ENCODE results near the gene GON4L. TPM values are rescaled to one million over a fixed set of nuclear protein-coding genes. Genes with fewer than 3 reads are reported as not detected.

The GON4L gene
- total RNA-seq, 1 experiment from 2014 or later = 67.1 TPM

- H3K9me3 Mint-ChIP-seq (ENCODE audit: low read depth, unreplicated experiment) = no peaks in the 10 kb centered on the region
- no peak for DNase-seq
- H3K27me3 Mint-ChIP-seq (ENCODE audit: unreplicated experiment) = peaks cover 57% of the 10 kb centered on the region
- H3K4me1 Mint-ChIP-seq (ENCODE audit: low read depth, unreplicated experiment) = no peaks in the 10 kb centered on the region
- TF ChIP-seq CTCF (IDR thresholded peaks at IDR 0.05; ENCODE audit: unreplicated experiment) = no peak
- H3K4me3 Mint-ChIP-seq (ENCODE audit: low read depth, unreplicated experiment) = no peak overlapping the region
- H3K36me3 Mint-ChIP-seq (ENCODE audit: insufficient read depth, unreplicated experiment) = peaks cover 4% of the 10 kb centered on the region
- intact Hi-C loops (cut with micrococcal nuclease; ENCODE audit: unreplicated experiment) = no loop called here
- BruUV-seq (replicated peaks) = no TSS peak
- CTCF ChIA-PET = no interaction called here
- no peak overlapping the region for H3K27ac Mint-ChIP-seq (ENCODE audit: unreplicated experiment)
Observed at GRCh38 chr1:155864393-155864792, 7.4 kb upstream of the GON4L start.

- TF ChIP-seq CTCF (IDR thresholded peaks at IDR 0.05; ENCODE audit: unreplicated experiment) = no peak
- H3K27ac Mint-ChIP-seq (ENCODE audit: unreplicated experiment) = no peak overlapping the region
- no peak overlapping the region for H3K4me3 Mint-ChIP-seq (ENCODE audit: low read depth, unreplicated experiment)
- peaks cover 23% of the 10 kb centered on the region for H3K36me3 Mint-ChIP-seq (ENCODE audit: insufficient read depth, unreplicated experiment)
- no peak for DNase-seq
- no TSS peak for BruUV-seq (replicated peaks)
- no peaks in the 10 kb centered on the region for H3K4me1 Mint-ChIP-seq (ENCODE audit: low read depth, unreplicated experiment)
- CTCF ChIA-PET = interaction anchor here (0.6 kb wide), 1 partner anchor 27 kb away, joined by 3 read pairs; no protein-coding TSS in a partner anchor
- H3K9me3 Mint-ChIP-seq (ENCODE audit: low read depth, unreplicated experiment) = no peaks in the 10 kb centered on the region
- peaks cover 41% of the 10 kb centered on the region for H3K27me3 Mint-ChIP-seq (ENCODE audit: unreplicated experiment)
- intact Hi-C loops (cut with micrococcal nuclease; ENCODE audit: unreplicated experiment) = no loop called here
Observed at GRCh38 chr1:155861896-155862295, 4.9 kb upstream of the GON4L start.

DNA sequence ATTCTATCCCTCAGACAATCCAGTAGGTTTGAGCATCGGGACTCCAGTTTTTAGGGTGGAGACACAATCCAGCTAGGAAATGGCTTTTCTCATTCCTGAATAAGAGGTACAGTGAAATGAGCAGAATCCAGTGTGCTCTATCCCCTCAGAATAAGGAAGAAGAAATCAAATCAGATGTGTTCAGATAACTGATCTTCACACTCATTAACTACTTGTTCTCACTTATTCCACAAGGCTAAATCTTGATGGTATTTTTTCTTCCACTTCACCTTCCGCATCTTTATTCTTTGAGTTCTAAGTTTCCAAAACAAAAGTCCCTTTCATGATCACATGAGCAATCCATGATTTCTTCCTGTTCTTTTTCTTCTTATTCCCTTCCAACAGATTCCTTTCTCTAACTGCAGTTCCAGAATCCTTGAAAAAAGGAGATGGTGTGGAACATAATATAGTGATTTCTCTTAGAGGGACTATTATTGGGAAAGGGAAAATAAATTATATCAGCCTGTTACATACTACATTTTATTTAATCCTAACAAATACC lies 4.0 kb upstream of the GON4L start:
- CTCF ChIA-PET = interaction anchor here (0.6 kb wide), 1 partner anchor 28 kb away, joined by 8 read pairs; no protein-coding TSS in a partner anchor
- BruUV-seq (replicated peaks) = no TSS peak
- Mint-ChIP-seq H3K9me3 (ENCODE audit: low read depth, unreplicated experiment) (no peaks in the 10 kb centered on the region), H3K27me3 (ENCODE audit: unreplicated experiment) (peaks cover 40% of the 10 kb centered on the region), H3K27ac (ENCODE audit: unreplicated experiment) (no peak overlapping the region), H3K4me1 (ENCODE audit: low read depth, unreplicated experiment) (no peaks in the 10 kb centered on the region), H3K4me3 (ENCODE audit: low read depth, unreplicated experiment) (no peak overlapping the region), H3K36me3 (ENCODE audit: insufficient read depth, unreplicated experiment) (peaks cover 30% of the 10 kb centered on the region)
- DNase-seq = no peak
- intact Hi-C loops (cut with micrococcal nuclease; ENCODE audit: unreplicated experiment) = no loop called here
- TF ChIP-seq CTCF (IDR thresholded peaks at IDR 0.05; ENCODE audit: unreplicated experiment) = no peak

DNA sequence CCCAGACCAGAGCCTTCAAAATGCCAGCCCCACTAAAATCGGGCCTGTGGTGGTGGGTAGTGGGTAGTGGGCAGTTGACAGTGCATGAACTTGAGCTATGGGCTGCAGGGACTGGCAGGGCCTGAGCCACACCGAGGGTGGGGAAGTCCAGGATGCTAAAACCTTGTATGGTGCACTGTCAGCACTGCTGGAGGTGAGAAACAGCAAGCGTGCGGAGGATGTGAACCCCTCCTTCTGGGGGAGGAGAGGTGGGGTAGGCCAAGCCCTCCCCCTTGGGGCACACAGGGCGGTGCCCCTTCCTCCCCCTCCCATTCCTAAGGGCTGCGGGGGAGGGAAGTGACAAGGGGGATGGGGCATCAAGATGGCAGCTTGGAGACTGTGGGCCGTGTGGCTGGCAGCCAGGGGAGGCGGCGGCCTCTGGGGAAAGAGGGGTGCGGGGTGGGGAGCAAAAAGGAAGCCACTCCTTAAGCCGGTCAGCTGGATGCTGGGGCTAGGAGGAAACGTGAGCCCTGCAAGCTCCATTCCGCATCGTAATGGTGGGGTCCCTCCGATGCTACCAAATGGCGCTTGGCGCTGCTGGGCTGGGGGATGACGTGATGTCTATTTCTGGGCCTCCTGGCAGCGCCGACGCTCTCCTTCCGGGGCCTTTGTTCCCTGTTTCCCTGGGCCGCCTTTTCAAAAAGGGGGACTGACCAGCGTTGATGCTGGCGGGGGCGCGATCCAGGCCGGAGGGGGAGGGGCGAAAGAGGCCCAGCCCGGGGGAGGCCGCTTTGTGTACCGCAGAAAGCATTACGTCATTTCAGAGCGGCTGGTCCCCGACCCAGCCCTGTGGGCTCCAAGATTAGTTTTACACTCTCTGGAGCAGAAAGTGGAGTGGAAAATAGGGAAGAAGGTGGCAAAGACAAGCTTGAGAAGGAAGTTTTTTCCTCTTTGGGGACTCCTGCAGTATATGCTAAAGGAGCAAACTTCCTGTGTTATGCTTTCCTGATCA lies 3.2 kb upstream of the GON4L start:
- DNase-seq = no peak
- H3K9me3 Mint-ChIP-seq (ENCODE audit: low read depth, unreplicated experiment) = no peaks in the 10 kb centered on the region
- no TSS peak for BruUV-seq (replicated peaks)
- H3K27ac Mint-ChIP-seq (ENCODE audit: unreplicated experiment) = no peak overlapping the region
- TF ChIP-seq CTCF (IDR thresholded peaks at IDR 0.05; ENCODE audit: unreplicated experiment) = no peak
- peaks cover 40% of the 10 kb centered on the region for H3K27me3 Mint-ChIP-seq (ENCODE audit: unreplicated experiment)
- CTCF ChIA-PET = interaction anchor here (0.6 to 1.2 kb wide), 4 partner anchors 11 to 73 kb away, joined by 3 to 8 read pairs (median 4); no protein-coding TSS in a partner anchor
- peaks cover 4% of the 10 kb centered on the region for H3K4me1 Mint-ChIP-seq (ENCODE audit: low read depth, unreplicated experiment)
- intact Hi-C loops (cut with micrococcal nuclease; ENCODE audit: unreplicated experiment) = loop anchor here (5.0 kb wide), 2 partner anchors 32 to 52 kb away; partner anchors contain the start of gene RIT1
- peaks cover 30% of the 10 kb centered on the region for H3K36me3 Mint-ChIP-seq (ENCODE audit: insufficient read depth, unreplicated experiment)
- H3K4me3 Mint-ChIP-seq (ENCODE audit: low read depth, unreplicated experiment) = peak overlapping the region; percentile 68
